Measurements from ENCODE around the gene MED13L. TPM values are rescaled to one million over a fixed set of nuclear protein-coding genes. Genes with fewer than 3 reads are reported as not detected.

Gene MED13L
- total and polyA plus RNA-seq, 9 donors: 31.0 to 82.7 (median 44.9) TPM

DNA sequence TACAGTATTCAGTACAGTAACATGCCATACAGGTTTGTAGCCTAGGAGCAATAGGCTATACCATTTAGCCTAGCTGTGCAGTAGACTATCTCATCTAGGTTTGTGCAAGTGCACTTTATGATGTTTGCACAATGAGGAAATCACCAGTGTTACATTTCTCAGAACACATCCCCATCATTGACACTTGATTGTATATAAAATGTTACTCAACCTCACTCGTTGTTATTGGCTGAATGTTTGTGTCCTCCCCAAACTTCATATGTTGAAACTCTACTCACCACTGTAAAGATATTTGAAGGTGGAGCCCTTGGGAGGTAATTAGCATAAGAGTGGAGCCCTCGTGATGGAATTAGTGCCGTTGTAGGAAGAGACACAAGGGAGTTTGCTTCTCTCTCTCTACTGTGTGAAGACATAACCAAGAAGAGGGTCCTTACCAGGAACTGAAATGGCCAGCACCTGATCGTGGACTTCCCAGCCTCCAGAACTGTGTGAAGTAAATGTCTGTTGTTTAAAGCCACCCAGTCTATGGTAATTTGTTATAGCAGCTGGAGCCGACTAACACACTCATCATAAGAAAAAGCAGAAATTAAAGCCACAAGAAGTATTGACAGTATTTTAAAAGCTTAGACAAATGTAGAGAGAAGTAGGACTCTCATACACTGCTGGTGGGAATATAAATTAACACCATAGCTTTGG is 3.2 kb upstream of the MED13L start:
- peaks cover 5% of the 10 kb centered on the region for H3K4me1 ChIP-seq (ENCODE audit: control insufficient read depth, insufficient read depth, low read length)
- no CpG with 5 or more reads among the region's 5 CpGs for WGBS (ENCODE audit: insufficient coverage)
- no peak overlapping the region for H3K27ac ChIP-seq (ENCODE audit: low read length)
- no peak for DNase-seq
- no peaks in the 10 kb centered on the region for H3K9me3 ChIP-seq (replicated peaks; ENCODE audit: control insufficient read depth, low read depth, low read length)
- H3K4me3 ChIP-seq (ENCODE audit: low read length): no peak overlapping the region
- no peaks in the 10 kb centered on the region for H3K36me3 ChIP-seq (ENCODE audit: control insufficient read depth, insufficient read depth, low read length)
- H3K27me3 ChIP-seq (ENCODE audit: control insufficient read depth, insufficient read depth, low read length): no peaks in the 10 kb centered on the region

DNA sequence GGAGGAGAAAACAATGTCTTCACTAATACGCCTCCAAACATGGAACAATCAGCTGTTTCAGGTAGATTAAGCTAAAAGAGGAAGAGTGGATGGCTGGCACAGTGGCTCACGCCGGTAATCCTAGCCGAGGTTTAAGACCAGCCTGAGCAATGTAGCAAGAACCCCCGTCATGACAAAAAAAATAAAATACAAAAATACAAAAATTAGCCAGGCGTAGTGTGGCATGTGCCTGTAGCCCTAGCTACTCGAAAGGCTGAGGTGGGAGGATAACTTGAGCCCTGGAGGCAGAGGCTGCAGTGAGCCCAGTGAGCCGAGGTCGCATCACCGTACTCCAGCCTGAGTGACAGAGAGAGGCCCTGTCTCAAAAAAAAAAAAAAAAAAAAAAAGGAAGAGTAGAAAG is 1.2 kb upstream of the MED13L start:
- H3K4me3 ChIP-seq (ENCODE audit: low read length): no peak overlapping the region
- H3K9me3 ChIP-seq (replicated peaks; ENCODE audit: control insufficient read depth, low read depth, low read length): no peaks in the 10 kb centered on the region
- H3K27me3 ChIP-seq (ENCODE audit: control insufficient read depth, insufficient read depth, low read length): no peaks in the 10 kb centered on the region
- no peaks in the 10 kb centered on the region for H3K36me3 ChIP-seq (ENCODE audit: control insufficient read depth, insufficient read depth, low read length)
- H3K4me1 ChIP-seq (ENCODE audit: control insufficient read depth, insufficient read depth, low read length): peaks cover 5% of the 10 kb centered on the region
- WGBS (ENCODE audit: insufficient coverage): 100% methylated on average over 2 of the region's 10 CpGs
- H3K27ac ChIP-seq (ENCODE audit: low read length): no peak overlapping the region
- DNase-seq: no peak

DNA sequence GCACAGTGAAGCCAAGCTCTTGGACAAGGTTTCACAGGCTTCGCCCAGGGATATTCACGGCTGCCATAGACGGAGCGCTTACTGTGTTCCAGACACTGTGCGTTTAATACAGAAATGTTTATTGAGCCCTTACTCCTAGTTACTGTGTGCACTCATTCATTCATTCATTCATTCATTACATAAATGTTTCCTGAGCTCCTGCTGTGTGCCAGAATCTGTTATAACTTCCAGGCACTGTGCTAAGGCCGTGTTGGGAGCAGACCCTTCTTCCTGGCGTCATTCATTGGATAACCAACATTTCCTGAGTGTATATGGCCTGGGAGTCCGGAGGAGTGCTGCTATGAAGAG is 760 bp upstream of the MED13L start:
- peak overlapping the region; percentile 9 for H3K27ac ChIP-seq (ENCODE audit: low read length)
- peak; percentile 51 for DNase-seq
- WGBS (ENCODE audit: insufficient coverage): 39% methylated on average over 6 of the region's 8 CpGs
- no peaks in the 10 kb centered on the region for H3K27me3 ChIP-seq (ENCODE audit: control insufficient read depth, insufficient read depth, low read length)
- peaks cover 5% of the 10 kb centered on the region for H3K4me1 ChIP-seq (ENCODE audit: control insufficient read depth, insufficient read depth, low read length)
- H3K36me3 ChIP-seq (ENCODE audit: control insufficient read depth, insufficient read depth, low read length): no peaks in the 10 kb centered on the region
- H3K9me3 ChIP-seq (replicated peaks; ENCODE audit: control insufficient read depth, low read depth, low read length): no peaks in the 10 kb centered on the region
- peak overlapping the region; percentile 37 for H3K4me3 ChIP-seq (ENCODE audit: low read length)

DNA sequence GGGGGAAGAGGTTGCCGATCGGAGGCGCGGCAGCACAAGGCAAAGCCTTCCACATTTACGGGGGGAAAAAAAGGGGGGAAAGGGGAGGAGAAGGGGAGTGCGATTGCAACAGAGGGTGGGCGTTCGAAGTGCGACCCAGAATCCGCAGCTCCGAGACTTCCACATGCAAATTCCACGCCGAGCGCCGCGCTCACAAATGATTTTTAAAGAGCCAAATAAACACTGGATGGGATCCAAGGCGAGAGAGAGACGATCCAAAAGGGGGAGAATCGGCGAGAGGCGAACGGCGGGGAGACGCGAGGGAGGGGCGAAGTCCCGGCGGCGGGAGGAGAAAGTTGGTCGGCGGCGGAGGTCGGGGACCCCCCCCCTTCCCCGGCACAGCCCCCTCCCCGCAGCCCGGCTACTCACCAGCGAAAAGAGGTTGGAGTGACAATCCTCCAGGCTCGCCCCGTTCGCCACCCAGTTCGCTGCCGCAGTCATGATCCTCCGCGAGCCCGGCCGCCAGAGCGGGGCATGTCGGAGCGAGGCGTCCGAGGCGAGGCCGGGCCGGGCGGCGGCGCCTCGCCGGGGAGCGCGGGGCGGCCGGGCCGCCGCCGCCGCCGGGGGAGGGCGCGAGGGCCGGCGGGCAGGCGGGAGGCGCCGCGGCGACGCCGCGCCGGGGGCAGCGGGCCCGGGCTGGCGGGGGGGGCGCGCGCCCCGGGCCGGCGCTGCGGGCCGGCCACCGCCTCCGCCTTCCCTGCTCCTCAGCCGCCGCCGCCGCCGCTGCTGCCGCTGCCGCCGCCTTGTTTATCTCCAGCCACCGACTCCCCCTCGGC is 634 bp downstream of the MED13L start:
- H3K4me1 ChIP-seq (ENCODE audit: control insufficient read depth, insufficient read depth, low read length): peaks cover 5% of the 10 kb centered on the region
- no peaks in the 10 kb centered on the region for H3K27me3 ChIP-seq (ENCODE audit: control insufficient read depth, insufficient read depth, low read length)
- H3K36me3 ChIP-seq (ENCODE audit: control insufficient read depth, insufficient read depth, low read length): no peaks in the 10 kb centered on the region
- peak; percentile 94 for DNase-seq
- WGBS (ENCODE audit: insufficient coverage): under 1% methylated on average over 69 of the region's 104 CpGs
- no peaks in the 10 kb centered on the region for H3K9me3 ChIP-seq (replicated peaks; ENCODE audit: control insufficient read depth, low read depth, low read length)
- H3K27ac ChIP-seq (ENCODE audit: low read length): peak overlapping the region; percentile 90
- H3K4me3 ChIP-seq (ENCODE audit: low read length): peak overlapping the region; percentile 53

DNA sequence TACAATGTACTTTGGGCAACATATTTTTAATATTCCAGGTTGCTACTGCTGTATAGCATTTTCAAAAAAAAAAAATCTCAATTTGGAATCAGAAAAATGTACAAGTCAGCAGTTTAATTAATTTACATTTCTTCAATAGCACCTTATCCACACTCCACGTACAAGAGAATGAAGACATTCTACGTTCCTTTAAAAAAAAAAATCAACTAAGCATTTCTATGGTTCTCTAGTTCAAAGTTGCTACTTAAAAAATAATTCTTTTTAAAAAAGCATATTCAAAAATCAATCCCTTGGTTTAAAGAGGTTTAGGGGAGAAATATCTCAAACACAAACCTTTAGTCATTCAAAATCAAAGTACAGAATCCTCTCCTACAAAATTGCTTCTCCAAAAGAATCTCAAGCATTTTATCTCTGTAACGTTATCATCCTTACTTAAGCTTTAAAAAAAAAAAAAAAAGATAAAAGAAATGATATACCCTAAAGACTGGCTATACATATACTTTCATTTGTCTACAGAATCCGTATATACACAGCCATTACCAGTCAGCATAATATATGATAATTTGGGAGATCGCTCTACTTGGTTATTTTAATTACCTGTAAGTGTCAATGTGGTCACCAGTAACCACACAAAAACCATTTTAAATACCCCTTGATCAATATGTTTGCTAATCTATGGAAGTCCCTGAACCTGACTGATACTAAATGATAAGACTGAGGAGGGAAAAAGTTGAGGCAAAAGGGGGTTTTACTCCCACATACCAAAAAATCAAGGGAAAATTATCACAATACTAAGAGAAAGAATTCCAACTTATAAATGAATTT is 2.7 kb downstream of the MED13L start:
- no peaks in the 10 kb centered on the region for H3K9me3 ChIP-seq (replicated peaks; ENCODE audit: control insufficient read depth, low read depth, low read length)
- H3K36me3 ChIP-seq (ENCODE audit: control insufficient read depth, insufficient read depth, low read length): no peaks in the 10 kb centered on the region
- H3K27me3 ChIP-seq (ENCODE audit: control insufficient read depth, insufficient read depth, low read length): no peaks in the 10 kb centered on the region
- WGBS (ENCODE audit: insufficient coverage): no CpG with 5 or more reads among the region's 5 CpGs
- H3K4me1 ChIP-seq (ENCODE audit: control insufficient read depth, insufficient read depth, low read length): peaks cover 5% of the 10 kb centered on the region
- no peak overlapping the region for H3K4me3 ChIP-seq (ENCODE audit: low read length)
- no peak overlapping the region for H3K27ac ChIP-seq (ENCODE audit: low read length)
- no peak for DNase-seq

DNA sequence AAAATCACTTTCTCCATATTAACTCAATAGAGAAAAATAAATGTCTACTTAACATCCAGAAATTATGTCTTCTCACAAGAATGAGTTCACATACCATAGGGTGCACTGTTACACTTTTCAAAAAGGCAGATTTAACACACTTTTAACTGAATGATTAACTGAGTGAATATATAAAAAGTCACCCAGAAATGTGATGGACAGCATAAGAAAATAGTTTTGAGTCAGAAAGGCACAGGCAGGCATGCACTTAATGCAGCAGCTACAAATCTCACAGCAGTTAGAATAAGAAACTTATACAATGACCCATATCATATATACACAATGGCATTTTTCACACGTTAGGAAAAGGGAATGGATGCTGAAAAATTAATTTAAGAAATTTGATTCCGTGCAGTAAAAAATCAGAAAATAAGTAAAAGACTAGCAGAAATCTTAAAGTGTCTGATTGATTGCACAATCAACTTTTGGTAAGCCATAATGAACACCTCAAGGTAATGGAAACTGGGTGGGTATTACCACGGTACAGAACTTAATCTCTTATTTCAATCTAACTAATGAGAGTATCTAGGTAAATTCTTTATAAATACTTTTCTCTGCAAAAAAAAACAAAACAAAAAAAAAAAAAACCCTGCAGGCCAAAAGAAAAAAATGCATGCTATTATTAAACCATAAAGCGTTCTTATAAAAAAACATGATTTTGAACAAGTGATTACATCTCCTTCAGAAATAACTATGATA is 3.5 kb downstream of the MED13L start:
- H3K36me3 ChIP-seq (ENCODE audit: control insufficient read depth, insufficient read depth, low read length): no peaks in the 10 kb centered on the region
- no peak overlapping the region for H3K27ac ChIP-seq (ENCODE audit: low read length)
- whole genome bisulfite sequencing (ENCODE audit: insufficient coverage): no CpG with 5 or more reads among the region's 4 CpGs
- H3K4me3 ChIP-seq (ENCODE audit: low read length): no peak overlapping the region
- H3K4me1 ChIP-seq (ENCODE audit: control insufficient read depth, insufficient read depth, low read length): peaks cover 5% of the 10 kb centered on the region
- H3K9me3 ChIP-seq (replicated peaks; ENCODE audit: control insufficient read depth, low read depth, low read length): no peaks in the 10 kb centered on the region
- DNase-seq: no peak
- no peaks in the 10 kb centered on the region for H3K27me3 ChIP-seq (ENCODE audit: control insufficient read depth, insufficient read depth, low read length)

DNA sequence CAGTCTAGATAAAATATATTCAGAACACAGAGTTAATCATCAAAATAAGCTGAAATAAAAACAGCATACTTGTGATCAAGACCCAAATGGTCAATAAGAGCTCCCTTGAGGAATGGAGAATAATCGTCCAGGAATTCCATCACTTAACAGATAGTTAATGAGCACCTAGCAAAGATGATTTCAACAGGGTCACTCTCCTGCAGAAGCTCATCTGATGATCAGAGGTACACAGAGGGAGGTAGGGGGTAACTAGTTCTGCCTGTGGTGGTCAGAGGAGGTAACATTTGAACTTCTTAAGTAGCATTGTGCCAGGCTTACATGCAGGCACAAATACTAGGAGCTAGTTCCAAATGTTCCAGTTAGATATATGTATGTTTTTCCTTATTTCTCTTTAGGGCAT is 9.5 kb downstream of the MED13L start:
- Histone ChIP-seq H3K27ac (ENCODE audit: low read length) (no peak overlapping the region), H3K4me3 (ENCODE audit: low read length) (no peak overlapping the region), H3K9me3 (replicated peaks; ENCODE audit: control insufficient read depth, low read depth, low read length) (no peaks in the 10 kb centered on the region), H3K4me1 (ENCODE audit: control insufficient read depth, insufficient read depth, low read length) (peaks cover 8% of the 10 kb centered on the region), H3K27me3 (ENCODE audit: control insufficient read depth, insufficient read depth, low read length) (no peaks in the 10 kb centered on the region), H3K36me3 (ENCODE audit: control insufficient read depth, insufficient read depth, low read length) (no peaks in the 10 kb centered on the region)
- DNase-seq: no peak
- no CpG with 5 or more reads among the region's 1 CpG for WGBS (ENCODE audit: insufficient coverage)

DNA sequence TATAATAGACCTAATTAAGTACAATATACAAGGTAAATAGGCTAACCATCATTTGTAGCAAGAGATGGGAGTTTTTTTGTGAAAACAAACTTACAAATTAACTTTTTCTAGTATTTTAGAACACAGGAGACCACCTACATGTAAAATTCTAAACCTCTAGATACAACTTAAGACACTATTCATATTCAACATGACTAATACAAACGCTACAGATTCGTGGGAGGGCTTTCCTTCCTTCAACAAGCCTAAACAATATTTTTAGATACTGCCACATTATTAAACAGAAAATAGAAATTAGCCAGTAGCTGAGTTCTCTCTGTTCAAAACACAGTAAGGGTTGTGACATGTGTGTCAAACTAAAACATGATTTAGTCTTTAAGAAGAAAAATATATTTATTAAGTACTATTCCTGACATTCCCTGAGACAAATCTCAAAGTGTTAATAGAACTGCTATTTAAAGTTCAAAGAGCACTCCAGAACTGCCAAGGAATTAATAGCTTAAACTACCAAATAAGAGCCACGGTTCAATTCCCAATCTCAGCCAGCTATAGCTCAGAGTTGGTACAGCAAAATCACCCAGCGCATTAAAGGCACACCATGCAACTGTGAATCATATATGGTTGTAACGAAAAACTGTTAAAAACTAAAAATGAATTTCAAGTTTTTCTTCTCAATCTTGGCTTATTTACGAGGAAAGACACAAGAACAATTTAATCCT is 10.7 kb downstream of the MED13L start:
- Histone ChIP-seq H3K36me3 (ENCODE audit: control insufficient read depth, insufficient read depth, low read length) (no peaks in the 10 kb centered on the region), H3K4me1 (ENCODE audit: control insufficient read depth, insufficient read depth, low read length) (peaks cover 8% of the 10 kb centered on the region), H3K4me3 (ENCODE audit: low read length) (no peak overlapping the region), H3K9me3 (replicated peaks; ENCODE audit: control insufficient read depth, low read depth, low read length) (no peaks in the 10 kb centered on the region), H3K27me3 (ENCODE audit: control insufficient read depth, insufficient read depth, low read length) (no peaks in the 10 kb centered on the region), H3K27ac (ENCODE audit: low read length) (no peak overlapping the region)
- DNase-seq: no peak
- WGBS (ENCODE audit: insufficient coverage): no CpG with 5 or more reads among the region's 6 CpGs

DNA sequence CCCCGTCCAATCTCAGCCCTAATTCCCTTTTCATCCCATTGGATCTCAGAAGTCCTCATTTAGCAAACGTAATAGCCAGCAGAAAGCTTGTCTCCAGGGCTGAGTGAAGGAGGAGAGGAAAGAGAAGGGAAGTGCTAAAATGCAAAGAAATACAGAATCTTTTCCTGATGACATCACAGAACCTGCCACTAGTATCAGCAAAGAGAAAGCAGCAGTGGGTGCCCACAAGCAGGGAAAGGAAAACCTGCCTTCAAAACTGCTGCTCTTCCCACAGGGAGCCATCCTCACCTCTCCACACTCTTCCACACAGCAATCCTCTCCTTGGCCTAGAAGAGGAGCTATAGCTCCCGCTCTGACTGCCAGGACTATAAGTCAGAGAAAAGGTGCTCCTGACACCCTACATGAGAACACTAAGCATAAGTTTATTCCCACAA is 11.3 kb downstream of the MED13L start:
- Histone ChIP-seq H3K4me3 (ENCODE audit: low read length) (no peak overlapping the region), H3K27me3 (ENCODE audit: control insufficient read depth, insufficient read depth, low read length) (no peaks in the 10 kb centered on the region), H3K9me3 (replicated peaks; ENCODE audit: control insufficient read depth, low read depth, low read length) (no peaks in the 10 kb centered on the region), H3K4me1 (ENCODE audit: control insufficient read depth, insufficient read depth, low read length) (peaks cover 8% of the 10 kb centered on the region), H3K36me3 (ENCODE audit: control insufficient read depth, insufficient read depth, low read length) (no peaks in the 10 kb centered on the region), H3K27ac (ENCODE audit: low read length) (no peak overlapping the region)
- no CpG with 5 or more reads among the region's 3 CpGs for WGBS (ENCODE audit: insufficient coverage)
- DNase-seq: peak; percentile 35

Measured in muscle of leg (tissue), 11 donors.